Putamen (tissue), 1 donor: Measurements from ENCODE around the gene OLR1.
A peak's percentile ranks its signal among the peaks of the same experiment; 100 is the strongest.
"Not testable (repeated sequence)": the region's sequence is repeated elsewhere in the genome, so short reads cannot be mapped to it uniquely, and the experiment has no call there.

Experiments
- DNase-seq: peaks from one replicate; pipeline ENCODE4 v3.0.0-alpha.2; 2016; ENCODE audit warnings: low spot score

OLR1 gene

GRCh38 chr12:10171973-10172728, at the start of gene OLR1:
OLR1 (minus strand) TSS chr12:10172132; CDS start chr12:10172077, 55 bp downstream.
- peak; percentile 72 for DNase-seq

- no peak for DNase-seq
These were observed 48.6 kb upstream of the OLR1 start for GRCh38 chr12:10220398-10221077.

GRCh38 chr12:10218021-10218420, 46.1 kb upstream of the OLR1 start:
- no peak for DNase-seq

GRCh38 chr12:10215946-10216345, 44.0 kb upstream of the OLR1 start:
- not testable (repeated sequence) for DNase-seq

- no peak for DNase-seq
These were observed 43.5 kb upstream of the OLR1 start for GRCh38 chr12:10215436-10215835.

- no peak for DNase-seq
These were observed 42.9 kb upstream of the OLR1 start for GRCh38 chr12:10214895-10215267.

GRCh38 chr12:10214136-10214894, 42.4 kb upstream of the OLR1 start:
- no peak for DNase-seq

GRCh38 chr12:10213168-10214135, 41.5 kb upstream of the OLR1 start:
- DNase-seq: peak; percentile 80

- DNase-seq: peak; percentile 88
These were observed 40.8 kb upstream of the OLR1 start, which contains the start of gene GABARAPL1 for GRCh38 chr12:10212739-10213131. GABARAPL1 (plus strand) TSS chr12:10212877; CDS start chr12:10213130, 253 bp downstream.

- peak; percentile 95 for DNase-seq
These were observed 40.2 kb upstream of the OLR1 start for GRCh38 chr12:10211940-10212738.

- DNase-seq: no peak
These were observed 39.4 kb upstream of the OLR1 start for GRCh38 chr12:10211101-10211939.

- no peak for DNase-seq
These were observed 38.3 kb upstream of the OLR1 start for GRCh38 chr12:10210225-10210624.

- DNase-seq: no peak
These were observed 35.2 kb upstream of the OLR1 start for GRCh38 chr12:10207136-10207535.

- no peak for DNase-seq
These were observed 33.4 kb upstream of the OLR1 start for GRCh38 chr12:10205220-10205807.

- not testable (repeated sequence) for DNase-seq
These were observed 32.6 kb upstream of the OLR1 start for GRCh38 chr12:10204495-10204894.

GRCh38 chr12:10197879-10198278, 25.9 kb upstream of the OLR1 start:
- DNase-seq: no peak

- DNase-seq: no peak
These were observed 24.3 kb upstream of the OLR1 start for GRCh38 chr12:10196210-10196609.

- no peak for DNase-seq
These were observed 22.3 kb upstream of the OLR1 start for GRCh38 chr12:10194160-10194670.

GRCh38 chr12:10191865-10192264, 19.9 kb upstream of the OLR1 start:
- no peak for DNase-seq
